ENCODE results near the gene SMPD3.

The SMPD3 gene

GRCh38 chr16:68365167-68365817 lies 83.0 kb downstream of the SMPD3 start:
- peaks cover 4% of the 10 kb centered on the region; the same call in 1 of the 2 replicates for H3K36me3 ChIP-seq (ENCODE audit: control insufficient read depth, insufficient read depth, low read length)
- H3K27me3 ChIP-seq (replicated peaks; ENCODE audit: control insufficient read depth, insufficient read depth, low read length) = no peaks in the 10 kb centered on the region
- DNase-seq (ENCODE audit: extremely low read depth, insufficient read length) = no peak
- H3K4me3 ChIP-seq (replicated peaks; ENCODE audit: low read depth, low read length) = no peak overlapping the region
- TF ChIP-seq, protein P1, sequence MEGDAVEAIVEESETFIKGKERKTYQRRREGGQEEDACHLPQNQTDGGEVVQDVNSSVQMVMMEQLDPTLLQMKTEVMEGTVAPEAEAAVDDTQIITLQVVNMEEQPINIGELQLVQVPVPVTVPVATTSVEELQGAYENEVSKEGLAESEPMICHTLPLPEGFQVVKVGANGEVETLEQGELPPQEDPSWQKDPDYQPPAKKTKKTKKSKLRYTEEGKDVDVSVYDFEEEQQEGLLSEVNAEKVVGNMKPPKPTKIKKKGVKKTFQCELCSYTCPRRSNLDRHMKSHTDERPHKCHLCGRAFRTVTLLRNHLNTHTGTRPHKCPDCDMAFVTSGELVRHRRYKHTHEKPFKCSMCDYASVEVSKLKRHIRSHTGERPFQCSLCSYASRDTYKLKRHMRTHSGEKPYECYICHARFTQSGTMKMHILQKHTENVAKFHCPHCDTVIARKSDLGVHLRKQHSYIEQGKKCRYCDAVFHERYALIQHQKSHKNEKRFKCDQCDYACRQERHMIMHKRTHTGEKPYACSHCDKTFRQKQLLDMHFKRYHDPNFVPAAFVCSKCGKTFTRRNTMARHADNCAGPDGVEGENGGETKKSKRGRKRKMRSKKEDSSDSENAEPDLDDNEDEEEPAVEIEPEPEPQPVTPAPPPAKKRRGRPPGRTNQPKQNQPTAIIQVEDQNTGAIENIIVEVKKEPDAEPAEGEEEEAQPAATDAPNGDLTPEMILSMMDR (IDR thresholded peaks at IDR 0.05; ENCODE audit: insufficient read depth, low read length, poor library complexity, severe bottlenecking) = no peak

DNA sequence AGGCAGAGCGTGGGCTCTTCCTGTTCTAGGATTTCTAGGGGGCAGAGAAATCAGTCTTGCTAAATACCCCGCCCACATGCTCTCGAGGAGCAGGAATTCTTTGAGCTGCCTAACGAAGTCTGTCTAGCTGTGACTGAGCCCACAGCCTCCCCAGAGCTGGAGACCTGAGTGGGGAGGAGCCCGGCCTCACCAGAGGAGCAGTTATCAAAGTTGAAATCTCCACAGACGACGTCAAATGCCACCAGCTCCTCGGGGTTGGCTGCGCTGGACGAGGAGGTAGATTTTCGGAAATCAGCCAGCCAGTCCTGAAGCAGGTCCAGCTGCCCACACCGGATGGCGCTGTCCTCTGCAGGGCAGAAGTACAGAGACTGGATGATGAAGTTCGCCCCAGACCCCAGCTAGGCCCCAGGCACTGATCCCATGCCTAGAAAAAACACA lies 83.7 kb downstream of the SMPD3 start:
- Histone ChIP-seq H3K4me3 (replicated peaks; ENCODE audit: low read depth, low read length) (no peak overlapping the region), H3K27me3 (replicated peaks; ENCODE audit: control insufficient read depth, insufficient read depth, low read length) (no peaks in the 10 kb centered on the region), H3K36me3 (ENCODE audit: control insufficient read depth, insufficient read depth, low read length) (peaks cover 6% of the 10 kb centered on the region)
- no peak for DNase-seq (ENCODE audit: extremely low read depth, insufficient read length)
- TF ChIP-seq, protein P1 (IDR thresholded peaks at IDR 0.05; ENCODE audit: insufficient read depth, low read length, poor library complexity, severe bottlenecking) = peak; percentile 30

- Histone ChIP-seq H3K27me3 (replicated peaks; ENCODE audit: control insufficient read depth, insufficient read depth, low read length) (no peaks in the 10 kb centered on the region), H3K36me3 (ENCODE audit: control insufficient read depth, insufficient read depth, low read length) (peaks cover 10% of the 10 kb centered on the region), H3K4me3 (replicated peaks; ENCODE audit: low read depth, low read length) (no peak overlapping the region)
- TF ChIP-seq, protein P1 (IDR thresholded peaks at IDR 0.05; ENCODE audit: insufficient read depth, low read length, poor library complexity, severe bottlenecking) = no peak
- DNase-seq (ENCODE audit: extremely low read depth, insufficient read length) = no peak
These were observed 84.4 kb downstream of the SMPD3 start for GRCh38 chr16:68363658-68364521.

- Histone ChIP-seq H3K4me3 (replicated peaks; ENCODE audit: low read depth, low read length) (no peak overlapping the region), H3K36me3 (ENCODE audit: control insufficient read depth, insufficient read depth, low read length) (peaks cover 10% of the 10 kb centered on the region), H3K27me3 (replicated peaks; ENCODE audit: control insufficient read depth, insufficient read depth, low read length) (no peaks in the 10 kb centered on the region)
- TF ChIP-seq, protein P1 (IDR thresholded peaks at IDR 0.05; ENCODE audit: insufficient read depth, low read length, poor library complexity, severe bottlenecking) = no peak
- DNase-seq (ENCODE audit: extremely low read depth, insufficient read length) = no peak
These were observed 85.2 kb downstream of the SMPD3 start for GRCh38 chr16:68362947-68363657.

DNA sequence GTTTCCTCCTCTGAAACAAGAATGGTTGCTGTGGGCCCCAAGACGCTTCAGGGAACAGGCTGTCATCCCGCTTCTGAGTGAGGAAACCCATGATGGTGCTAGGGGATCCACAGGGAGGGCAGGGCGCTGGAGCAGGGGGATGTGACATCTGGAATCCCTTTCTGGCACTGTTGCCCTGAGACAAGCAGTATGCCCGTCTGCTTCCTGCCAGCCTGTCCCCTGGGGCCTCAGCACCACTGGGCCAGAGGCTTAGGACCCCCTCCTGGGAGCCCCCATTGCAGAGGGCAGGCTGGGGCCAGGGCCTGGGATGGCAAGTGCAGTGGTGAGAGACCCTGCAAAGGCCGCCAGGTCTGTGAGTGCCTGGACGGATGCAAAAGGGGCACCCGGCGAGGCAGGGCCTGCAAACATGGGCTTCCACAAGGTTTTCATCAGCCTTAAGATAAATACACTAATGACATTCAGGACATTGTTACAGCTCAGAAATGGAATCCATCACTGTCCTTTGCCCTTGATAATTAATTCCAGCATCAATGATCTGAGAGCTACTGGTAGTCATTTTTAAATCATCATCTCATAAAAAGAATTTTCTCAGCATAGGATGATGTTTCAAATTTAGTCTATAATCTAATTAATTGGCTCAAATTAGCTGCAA lies 85.9 kb downstream of the SMPD3 start:
- Histone ChIP-seq H3K27me3 (replicated peaks; ENCODE audit: control insufficient read depth, insufficient read depth, low read length) (no peaks in the 10 kb centered on the region), H3K4me3 (replicated peaks; ENCODE audit: low read depth, low read length) (no peak overlapping the region), H3K36me3 (ENCODE audit: control insufficient read depth, insufficient read depth, low read length) (peaks cover 17% of the 10 kb centered on the region)
- DNase-seq (ENCODE audit: extremely low read depth, insufficient read length) = no peak
- TF ChIP-seq, protein P1 (IDR thresholded peaks at IDR 0.05; ENCODE audit: insufficient read depth, low read length, poor library complexity, severe bottlenecking) = no peak

Measured in GM06990 (cell line).